ENCODE measurements around the gene ATP8B3.

The ATP8B3 gene

DNA sequence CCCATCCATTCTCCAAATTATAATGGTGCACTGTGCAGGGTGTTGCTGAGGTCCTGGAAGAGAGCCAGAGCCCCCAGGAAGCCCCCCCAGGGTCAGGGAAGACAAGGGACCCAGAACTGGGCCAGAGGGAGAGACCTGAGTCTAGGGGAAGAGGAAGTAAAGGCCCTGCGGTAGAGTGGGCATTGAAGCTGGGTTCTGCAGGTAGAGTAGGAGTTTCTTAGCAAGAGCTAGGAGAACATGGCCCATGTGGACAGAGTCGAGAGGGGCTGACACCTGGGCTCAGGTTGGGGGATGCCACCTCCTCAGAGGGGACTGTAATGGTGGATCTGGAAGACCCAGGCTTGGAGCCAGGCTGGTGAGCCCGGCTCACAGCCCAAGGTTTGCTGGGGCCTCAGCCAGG is 75.8 kb downstream of the ATP8B3 start:
- no peak for DNase-seq

DNA sequence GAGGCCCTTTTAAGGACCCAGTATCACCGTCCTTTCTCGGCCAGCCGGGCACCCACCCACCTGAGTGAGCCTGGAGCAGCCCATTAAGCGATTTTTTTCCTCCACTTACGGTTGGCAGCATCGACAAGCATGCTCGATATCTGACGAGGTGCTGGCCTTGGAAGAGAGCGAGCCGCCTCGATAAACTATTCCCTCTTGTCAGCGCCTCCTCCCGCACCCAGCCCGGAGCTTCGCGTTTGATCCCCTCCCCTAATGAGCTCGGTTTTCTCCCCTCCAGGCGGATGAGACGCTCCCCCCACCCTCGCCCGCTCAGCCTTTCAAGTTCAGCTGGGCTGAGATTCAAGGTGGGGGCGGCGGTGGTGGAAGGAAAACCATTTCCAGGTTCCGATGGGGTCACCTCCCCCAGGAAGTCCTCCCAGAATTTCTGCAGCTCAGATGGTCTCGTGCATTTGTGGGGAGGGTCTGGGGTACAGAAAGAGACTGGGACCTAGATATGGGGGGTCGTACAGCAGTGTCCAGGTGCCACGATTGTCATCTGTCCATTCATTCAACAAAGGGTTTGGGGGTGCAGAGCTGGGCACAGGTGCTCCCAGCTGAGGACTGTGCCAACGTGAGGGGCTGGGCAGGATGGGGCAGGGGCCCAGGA is 77.6 kb downstream of the ATP8B3 start:
- no peak for DNase-seq
